CD4-positive, alpha-beta T cell treated with Interleukin-6 for 4 hours (primary cell): ENCODE results near the gene SCAMP1.

Experiments
- DNase-seq: peaks from one replicate; pipeline ENCODE4 v3.0.0-alpha.2; 2020; ENCODE audit warnings: mixed read lengths

Gene SCAMP1

GRCh38 chr5:78499485-78499884, 139.1 kb downstream of the SCAMP1 start:
- DNase-seq, result no peak

GRCh38 chr5:78500028-78500427, 139.6 kb downstream of the SCAMP1 start:
- DNase-seq, result no peak

GRCh38 chr5:78500871-78501270, 140.5 kb downstream of the SCAMP1 start:
- DNase-seq, result no peak

GRCh38 chr5:78501411-78502352, 141.3 kb downstream of the SCAMP1 start:
- no peak for DNase-seq

GRCh38 chr5:78503958-78504653, 143.7 kb downstream of the SCAMP1 start:
- DNase-seq, result no peak

GRCh38 chr5:78504704-78505677, 144.6 kb downstream of the SCAMP1 start:
- DNase-seq, result no peak

- no peak for DNase-seq
These were observed 145.4 kb downstream of the SCAMP1 start for GRCh38 chr5:78505860-78506259.

- DNase-seq, result no peak
These were observed 146.0 kb downstream of the SCAMP1 start for GRCh38 chr5:78506261-78507024.

GRCh38 chr5:78507531-78507930, 147.1 kb downstream of the SCAMP1 start:
- no peak for DNase-seq

- DNase-seq, result no peak
These were observed 147.9 kb downstream of the SCAMP1 start for GRCh38 chr5:78508186-78508765.

GRCh38 chr5:78509145-78509865, 148.9 kb downstream of the SCAMP1 start:
- no peak for DNase-seq

GRCh38 chr5:78509884-78510769, 149.7 kb downstream of the SCAMP1 start:
- DNase-seq, result peak; percentile 36

GRCh38 chr5:78511121-78511906, 150.9 kb downstream of the SCAMP1 start:
- DNase-seq, result no peak

GRCh38 chr5:78512435-78512834, 152.0 kb downstream of the SCAMP1 start:
- no peak for DNase-seq

- no peak for DNase-seq
These were observed 153.0 kb downstream of the SCAMP1 start for GRCh38 chr5:78513441-78513840.

- DNase-seq, result no peak
These were observed 154.3 kb downstream of the SCAMP1 start for GRCh38 chr5:78514427-78515330.

GRCh38 chr5:78515670-78516069, 155.3 kb downstream of the SCAMP1 start:
- no peak for DNase-seq
